T follicular helper cell (primary cell): Measurements from ENCODE around the gene RPIA.

Source experiments
- DNase-seq: peaks from one replicate; pipeline ENCODE4 v3.0.0-alpha.2; 2020; ENCODE audit warnings: low read depth

RPIA gene

DNA sequence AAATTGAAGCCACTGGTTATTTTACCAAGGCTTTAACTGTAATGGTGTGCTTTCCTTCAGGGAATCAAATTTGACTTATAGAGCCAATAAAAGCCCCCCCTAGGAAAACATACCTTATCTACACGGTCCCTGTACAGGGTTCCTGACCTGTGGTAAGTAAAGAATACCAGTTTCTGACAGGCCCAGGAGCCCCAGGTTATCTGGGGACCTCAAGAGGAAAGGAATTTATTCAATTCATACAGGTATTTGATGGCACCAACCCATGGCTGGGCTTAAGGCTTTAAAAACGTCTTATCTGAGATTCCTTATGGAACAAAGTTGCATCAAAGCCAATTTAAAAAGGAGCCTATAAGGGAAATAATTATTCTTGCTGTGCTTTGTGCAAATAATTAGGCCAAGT is 7.0 kb upstream of the RPIA start:
- no peak for DNase-seq

DNA sequence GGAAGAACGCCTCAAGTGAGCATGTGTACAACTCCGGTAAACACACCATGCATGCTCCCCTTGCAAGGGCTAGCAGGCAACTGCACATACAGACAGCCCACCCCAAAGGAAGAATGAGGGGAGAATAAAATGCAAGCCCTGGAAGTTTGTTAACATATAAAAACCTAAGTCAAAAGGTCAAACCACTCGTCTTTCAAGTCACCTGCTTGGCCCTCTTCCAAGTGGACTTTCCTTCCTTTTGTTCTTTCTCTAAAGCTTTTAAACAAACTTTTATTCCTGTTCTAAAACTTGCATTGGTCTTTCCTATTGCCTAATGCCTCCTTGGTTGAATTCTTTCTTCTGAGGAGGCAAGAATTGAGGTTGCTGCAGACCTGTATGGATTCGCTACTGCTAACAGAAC is 5.2 kb upstream of the RPIA start:
- DNase-seq, result no peak

DNA sequence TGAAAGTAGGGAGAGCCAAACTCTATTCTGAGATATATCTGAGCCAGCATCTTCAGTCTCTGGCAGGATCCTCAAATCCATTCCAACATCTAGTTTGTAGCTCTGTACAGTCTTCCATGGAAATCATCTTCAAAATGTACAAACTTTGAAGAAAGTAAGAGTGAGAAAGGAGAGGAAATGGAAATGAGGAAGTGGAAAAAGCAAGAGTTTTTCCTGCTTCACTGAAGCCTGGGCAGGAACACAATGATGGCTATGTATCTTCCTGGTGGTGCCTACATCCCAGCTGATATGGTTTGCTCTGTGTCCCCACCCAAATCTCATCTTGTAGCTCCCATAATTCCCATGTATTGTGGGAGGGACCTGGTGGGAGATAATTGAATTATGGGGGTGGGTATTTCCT is 4.1 kb upstream of the RPIA start:
- no peak for DNase-seq

DNA sequence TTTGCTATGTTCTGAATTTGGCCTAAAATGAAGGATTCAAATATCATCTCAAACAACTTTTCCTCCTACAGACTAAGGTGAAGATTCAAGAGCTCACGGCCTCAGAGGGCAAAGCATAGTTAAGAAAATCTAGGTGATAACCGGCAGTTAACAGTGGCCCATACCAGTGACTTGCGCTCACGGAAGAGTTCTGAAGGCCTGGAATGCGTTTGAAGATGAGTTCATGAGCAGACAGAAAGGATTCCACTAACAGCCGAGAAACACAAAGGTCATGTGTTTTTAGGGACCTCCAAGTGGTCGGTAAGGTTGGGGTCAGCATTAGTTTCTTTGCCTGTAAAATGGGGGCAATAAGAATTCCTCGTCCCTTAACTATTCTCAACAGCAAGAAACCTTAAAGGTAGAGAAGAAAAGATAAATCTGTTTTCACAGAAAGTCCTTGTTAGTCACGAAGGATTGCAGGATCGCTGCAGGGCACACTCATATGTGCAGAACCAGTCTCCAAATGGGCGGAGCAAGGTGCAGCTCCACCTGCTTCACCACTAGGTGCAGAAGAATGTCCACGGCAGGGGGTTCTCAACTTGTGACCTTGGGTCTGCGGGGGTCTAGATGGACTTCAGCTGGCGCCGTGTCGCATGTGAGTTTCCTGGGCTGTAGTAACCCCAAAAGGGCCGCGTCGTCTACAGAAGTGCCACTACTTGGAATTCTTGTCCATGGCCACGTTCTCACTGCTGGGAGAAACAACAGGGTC is 708 bp upstream of the RPIA start:
- peak; percentile 33 for DNase-seq

DNA sequence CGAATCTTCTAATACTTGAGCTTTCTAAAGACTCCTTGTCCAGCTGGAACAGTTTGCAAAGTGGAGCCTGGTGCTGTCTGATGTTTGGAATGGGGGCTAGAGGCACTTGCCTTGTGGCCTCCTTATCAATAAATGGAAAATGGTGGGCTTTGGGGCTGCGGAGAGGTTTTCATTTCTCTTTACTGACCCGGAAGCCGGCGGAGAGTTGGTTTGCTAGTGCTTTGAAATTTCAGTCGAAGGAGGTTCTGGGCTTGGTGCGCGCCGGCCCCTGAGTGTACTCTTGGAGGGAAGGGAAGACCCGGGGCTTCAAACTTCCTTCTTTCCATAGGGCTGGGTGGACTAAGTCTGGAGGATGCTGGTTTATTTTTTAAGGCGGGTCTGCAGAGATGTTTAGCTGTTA is 714 bp downstream of the RPIA start:
- DNase-seq, result no peak

DNA sequence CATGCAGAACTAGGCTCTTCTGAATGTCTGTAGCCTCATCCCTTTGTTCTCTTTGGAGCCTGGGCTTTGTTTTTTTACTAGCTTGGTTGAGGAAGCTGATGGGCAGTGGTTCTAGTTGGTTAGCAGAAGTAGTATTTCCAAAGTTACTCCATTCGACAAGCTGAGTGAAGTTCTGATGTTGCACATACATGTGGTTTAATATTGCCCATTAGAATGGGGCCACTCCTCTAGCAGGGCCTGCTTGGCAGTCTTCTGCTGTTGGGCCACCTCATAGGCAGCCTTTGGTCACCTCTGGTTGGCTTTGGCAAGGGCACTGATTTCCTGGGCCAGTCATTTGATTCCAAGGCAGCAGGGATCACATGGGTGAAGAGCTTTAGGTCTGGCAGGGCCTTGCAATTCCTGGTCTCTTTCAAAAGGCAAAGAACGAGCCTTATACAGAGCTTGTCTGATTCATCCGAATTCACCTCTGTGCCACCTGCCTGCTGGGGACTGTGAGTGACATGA is 2.5 kb downstream of the RPIA start:
- no peak for DNase-seq

DNA sequence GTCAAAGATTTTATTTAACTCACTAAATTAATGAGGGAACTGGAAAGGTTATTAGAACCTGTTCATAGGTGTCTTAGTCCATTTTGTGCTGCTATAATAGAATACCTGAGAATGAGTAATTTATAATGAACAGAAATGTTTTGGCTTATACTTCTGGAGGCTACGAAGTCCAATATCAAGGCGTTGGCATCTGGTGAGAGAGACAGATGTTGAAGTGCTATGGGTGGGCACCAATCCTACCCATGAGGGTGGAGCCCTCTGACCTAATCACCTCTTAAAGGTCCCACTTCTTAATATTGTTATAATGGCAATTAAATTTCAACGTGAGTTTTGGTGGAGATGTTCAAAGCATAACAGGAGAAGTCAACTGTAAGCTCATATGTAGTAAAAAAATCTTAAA is 5.1 kb downstream of the RPIA start:
- DNase-seq, result no peak

DNA sequence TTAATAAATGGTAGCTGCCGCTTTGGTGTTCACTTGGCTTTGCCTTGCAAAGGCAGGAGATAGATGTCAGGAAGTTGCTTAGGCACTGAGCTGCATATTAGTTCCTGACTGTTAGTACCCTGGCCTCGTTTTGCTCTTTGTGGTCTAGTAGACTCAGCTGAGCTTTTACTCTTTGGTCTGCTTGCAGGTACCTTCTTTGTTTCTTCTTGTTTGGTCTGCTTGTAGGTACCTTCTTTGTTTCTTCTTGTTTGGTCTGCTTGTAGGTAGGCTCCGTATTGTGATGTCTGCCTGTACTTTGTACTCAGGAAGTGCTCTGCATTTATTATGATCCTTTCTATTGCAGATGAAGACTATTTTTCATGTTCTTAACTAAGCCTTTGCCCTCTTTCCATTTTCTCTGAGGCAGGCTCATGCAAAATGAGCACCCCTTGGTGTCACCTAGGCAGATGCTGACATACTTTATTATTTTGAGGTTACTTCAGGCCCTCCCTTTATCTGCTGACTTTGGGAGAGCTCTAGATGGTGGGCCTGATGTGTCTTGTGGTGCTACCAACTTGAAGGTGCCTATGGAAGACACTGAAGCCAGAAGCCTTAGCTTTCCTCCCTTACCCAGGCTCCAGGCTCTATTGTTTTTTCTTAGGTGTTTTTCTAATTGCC is 6.0 kb downstream of the RPIA start:
- DNase-seq, result no peak

DNA sequence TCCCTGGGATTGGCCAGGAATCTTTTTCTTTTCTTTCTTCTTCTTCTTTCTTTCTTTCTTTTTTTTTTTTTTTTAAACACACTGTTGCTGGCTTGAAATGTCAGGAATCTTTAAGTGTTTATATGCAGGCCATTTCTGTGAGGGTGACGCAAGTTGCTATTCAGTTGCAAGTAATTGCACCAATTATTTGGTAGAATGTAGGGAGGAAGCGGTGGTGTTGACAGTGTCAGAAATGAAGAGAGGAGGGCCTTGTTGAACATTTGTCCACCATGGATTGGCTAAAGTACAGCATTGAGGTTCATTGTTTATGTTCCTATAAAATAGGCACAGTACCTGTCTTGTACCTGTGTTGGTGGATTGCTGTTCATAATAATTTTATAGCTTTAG is 6.5 kb downstream of the RPIA start:
- no peak for DNase-seq

DNA sequence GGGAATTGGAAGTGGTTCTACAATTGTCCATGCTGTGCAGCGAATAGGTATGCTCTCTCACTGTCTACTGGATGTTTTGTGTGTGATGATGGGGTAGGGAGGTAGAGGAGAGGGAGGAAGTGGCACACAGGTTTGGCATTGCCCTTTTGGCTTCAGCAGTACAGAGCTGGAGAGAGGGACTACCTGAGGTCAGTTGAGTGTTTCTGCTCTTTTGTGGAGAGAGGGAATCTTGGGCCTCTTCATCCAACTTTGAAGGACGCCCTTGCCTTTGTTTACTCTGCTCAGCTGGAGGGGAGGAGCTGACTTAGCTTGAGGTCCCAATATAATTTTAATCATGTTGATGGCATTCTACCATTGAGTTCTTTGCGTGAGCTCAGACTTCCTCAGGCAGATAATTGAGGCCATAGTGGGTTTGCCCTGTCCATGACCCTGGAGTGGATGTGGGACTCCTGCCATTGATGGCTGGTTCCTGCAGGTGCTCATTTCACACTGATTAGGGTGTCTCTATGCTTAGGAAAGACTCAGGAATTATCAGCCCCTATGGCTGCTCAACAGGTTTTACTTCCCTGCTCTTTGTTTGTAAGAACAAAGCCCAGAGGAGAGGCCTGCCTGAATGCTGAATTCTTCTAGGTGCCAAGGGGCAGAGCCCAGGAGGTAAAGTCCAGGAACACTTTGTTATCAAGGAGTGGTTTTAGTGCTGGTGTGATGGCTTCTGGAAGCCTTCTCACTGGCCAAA is 7.2 kb downstream of the RPIA start:
- DNase-seq, result no peak

DNA sequence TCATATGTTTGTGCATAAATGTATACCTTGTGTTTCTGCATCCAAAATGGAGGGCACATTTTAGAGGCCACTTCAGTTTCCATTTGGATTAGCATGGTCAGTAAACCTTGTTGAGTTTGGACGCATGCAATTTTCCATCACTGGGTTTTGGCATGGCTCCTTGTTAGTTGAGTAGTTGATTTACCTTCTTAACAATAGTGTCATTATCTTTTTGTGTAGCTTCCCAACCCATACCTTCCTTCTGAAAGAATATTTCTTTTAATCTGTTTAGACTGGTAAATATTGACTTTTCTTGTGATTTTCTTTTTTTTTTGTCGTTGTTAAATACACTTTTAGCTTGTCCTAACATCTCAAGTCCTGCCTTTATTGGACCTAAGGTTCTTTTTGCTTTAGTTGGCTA is 15.5 kb downstream of the RPIA start:
- DNase-seq, result no peak

DNA sequence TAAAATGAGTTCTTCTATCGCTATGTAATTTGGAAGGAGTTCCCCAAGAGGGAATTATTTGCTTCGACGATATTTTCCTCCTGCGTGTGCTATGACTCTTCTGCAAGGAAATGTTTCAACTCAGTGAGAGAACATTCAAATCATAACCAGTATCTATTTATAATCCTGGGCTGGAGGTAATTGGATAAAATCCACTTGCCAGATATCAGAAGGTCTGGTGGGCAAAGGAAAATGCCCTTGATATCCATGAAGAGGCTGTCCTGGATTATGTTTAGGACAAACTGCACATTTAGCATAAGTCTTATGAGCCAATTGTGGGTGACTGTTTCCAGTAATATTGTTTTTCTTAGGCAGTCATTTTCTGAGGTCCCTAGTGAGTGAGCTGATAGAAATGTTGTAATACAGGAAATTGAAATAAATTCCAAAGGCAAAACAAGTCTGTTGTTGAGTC is 17.7 kb downstream of the RPIA start:
- DNase-seq, result no peak

DNA sequence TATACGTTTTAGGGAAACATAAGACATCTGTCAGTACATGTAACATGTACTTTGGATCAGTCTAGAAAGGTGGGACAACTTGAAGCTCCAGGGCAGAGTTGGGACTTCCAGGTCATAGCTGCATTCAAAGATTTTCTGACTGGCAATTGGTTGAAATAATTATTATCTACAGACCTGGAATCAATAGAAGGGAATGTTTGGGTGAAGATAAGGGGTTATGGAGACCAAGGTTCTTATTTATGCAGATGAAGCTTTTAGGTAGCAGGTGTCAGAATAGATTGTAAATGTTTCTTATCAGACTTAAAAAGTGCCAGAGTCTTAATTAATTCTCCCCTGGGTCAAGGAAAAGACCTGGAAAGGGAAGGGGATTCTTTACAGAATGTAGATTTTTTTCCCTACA is 19.8 kb downstream of the RPIA start:
- no peak for DNase-seq

DNA sequence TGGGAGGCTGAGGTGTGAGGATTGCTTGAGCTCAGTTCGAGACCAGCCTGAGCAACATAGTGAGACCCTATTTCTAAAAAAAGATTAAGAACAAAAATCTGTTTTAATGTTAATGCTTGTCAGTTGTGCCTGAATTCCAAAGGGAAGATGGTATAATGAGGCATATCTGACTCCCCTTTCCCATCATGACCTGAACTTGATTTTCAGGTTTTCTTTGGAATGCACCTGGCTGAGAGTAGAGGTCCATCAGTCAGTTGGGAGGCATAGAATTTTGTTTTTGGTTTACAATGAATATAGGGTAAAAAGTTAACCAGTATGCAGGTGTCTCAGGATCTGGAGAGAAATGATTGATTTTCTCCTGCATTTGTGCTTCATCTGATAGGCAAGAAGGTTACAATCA is 20.4 kb downstream of the RPIA start:
- DNase-seq, result no peak

DNA sequence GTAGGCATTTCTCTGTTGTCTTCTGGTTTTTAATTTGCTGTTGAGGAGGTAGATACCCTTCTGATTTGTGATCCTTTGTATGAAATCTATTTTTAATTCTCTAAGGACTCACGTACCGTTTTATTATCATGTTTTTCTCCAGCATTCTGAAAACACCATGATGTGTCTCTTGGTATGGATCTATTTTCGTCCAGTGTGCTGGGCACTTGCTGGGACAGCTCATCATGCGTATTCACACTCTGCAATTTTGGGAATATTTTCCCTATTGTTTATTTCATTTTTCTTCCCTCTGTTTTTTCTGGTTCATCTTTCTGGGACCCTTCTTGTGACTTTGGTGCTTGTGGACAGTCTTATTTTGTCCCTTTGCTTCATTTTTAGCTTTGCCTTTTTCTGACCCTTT is 21.9 kb downstream of the RPIA start:
- no peak for DNase-seq

DNA sequence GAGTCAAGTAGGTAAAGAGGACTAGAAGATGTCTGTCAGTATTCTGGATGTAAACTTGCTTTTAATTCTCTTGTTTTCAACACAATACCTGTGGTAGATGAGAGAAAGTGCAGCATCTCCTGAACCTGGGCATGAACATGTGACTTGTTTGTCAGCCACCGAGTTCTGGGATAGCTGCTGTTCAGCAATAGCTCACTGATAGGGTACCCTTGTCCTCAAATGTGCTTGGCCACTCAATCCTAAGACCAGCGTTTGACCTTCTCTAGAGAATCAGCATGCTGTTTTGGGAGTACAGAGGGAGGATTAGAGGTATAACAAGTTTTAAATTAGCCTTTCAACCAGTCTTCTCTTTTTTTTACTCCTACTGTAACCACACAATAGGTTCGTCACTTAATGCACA is 23.2 kb downstream of the RPIA start:
- DNase-seq, result no peak

DNA sequence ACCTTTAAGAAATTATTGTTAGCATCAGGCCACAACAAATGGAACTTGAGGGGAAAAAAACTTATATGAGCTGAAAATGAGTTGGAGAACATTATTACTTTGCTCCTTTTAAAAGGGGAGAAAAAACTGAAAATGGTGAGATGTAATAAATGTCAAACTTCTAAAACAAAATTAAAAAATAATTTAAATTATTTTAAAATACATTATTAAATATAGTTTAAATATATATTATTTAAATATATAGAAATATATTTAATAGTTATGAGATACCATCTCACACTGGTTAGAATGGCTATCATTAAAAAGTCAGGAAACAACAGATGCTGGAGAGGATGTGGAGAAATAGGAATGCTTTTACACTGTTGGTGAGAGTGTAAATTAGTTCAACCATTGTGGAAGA is 28.9 kb downstream of the RPIA start:
- no peak for DNase-seq

DNA sequence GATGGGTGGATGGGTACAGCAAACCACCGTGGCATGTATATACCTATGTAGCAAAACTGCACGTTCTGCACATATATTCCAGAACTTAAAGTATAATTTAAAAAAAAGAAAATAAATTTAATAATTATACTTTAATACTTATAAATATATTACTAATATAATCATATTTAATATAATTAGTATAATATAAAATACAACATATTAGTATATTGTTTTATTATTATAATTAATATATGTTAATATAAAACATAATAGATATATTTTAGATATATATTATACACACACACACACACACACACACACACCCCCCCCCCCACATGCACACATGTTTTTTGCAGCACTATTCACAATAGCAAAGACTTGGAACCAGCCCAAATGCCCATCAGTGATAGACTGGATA is 29.8 kb downstream of the RPIA start:
- DNase-seq, result no peak

DNA sequence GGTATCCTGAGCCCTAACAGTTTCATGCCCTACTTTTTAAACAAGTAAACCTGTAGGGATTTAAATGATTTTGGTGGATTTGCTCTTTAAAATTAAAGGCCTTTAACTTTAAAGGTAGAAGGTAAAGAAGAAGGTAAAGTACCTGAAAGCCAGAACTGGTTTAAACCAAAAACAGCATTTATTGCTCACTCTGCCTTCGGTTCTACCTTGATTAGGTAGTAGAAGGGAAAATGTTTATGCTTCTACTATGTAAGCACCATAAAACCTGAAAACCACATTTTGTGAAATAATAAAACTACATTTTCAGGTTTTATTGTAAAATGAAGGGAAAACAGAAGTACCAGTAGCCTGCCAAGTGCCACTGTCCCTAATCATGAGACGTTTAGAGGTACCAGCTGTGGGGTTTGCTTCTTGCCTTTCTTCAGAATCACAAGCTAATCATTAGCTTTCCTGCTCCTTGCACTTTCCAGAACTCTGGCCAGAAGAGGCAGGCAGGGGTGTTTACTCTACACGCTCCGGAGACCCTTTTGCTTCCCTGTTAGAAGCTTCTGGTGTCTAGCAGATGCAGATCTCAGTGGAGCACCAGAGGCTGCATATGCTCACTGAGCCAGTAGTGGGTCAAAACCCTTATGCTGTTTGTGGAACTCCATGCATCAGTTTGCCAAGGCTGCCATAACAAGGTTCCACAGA is 33.3 kb downstream of the RPIA start:
- no peak for DNase-seq

DNA sequence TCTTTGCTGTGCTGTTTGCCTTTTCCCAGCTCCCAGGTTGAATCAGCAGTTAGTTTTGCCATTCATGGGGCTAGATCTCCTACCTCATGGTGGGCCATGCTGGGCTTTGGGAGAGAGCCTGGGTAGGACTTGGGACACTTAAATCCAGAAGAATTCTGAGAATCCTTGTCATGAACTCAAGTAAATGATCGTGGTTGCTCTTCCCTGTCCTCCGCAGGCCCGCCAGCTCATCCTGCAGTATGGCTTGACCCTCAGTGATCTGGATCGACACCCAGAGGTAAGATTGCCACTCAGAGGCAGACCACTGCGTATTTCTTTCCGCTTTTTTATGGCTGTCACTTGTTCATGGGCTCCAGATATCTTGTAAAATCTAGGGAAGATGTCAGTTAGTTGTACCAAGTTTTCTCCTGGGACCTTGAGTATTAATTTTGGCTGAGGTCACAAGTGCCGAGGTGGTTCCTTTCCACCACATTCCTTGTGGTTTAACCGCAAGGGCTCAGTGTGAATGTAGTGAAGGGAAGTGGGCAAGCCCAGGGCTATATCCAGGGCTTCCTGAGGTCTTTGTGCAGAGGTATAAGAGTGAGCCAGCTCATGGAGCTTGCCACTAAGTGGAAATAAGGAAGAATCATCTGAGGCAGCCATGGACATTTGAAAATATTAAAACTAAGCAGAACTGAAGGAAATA is 37.7 kb downstream of the RPIA start:
- no peak for DNase-seq

DNA sequence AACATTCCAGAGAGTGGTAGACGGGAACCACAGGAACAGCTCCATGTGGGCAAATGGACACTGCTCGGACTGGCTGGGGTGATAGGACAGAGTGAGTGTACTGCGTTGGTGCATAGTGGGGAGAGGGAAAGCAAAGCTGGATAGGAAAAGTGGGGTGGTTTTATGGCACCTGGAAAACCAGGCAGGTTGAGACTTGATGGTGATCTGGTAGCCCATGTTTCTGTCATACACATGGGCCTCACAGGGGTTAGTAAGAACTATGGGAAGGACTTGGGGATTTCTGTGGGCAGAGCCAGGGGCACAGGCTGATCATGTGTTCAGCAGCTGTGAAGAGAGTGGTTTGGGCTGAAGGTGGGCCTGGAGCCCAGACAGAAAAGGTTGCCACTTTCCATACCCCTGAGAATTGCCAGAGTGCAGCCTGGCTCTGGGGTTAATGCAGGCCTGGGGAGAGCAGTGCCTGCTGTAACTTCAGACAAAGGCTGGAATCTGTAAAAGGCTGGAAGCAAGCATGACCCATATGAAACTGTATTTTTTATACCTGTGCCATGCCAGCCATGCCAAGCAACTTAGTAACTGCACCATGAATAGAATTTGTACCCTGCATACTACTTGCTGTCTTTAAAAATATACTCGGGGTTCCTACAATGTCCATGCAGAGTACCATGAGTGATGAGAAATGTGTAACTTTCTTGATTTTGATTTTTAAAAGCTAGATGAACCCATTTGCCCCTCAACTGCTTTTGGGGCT is 41.9 kb downstream of the RPIA start:
- no peak for DNase-seq
